GM19025 (cell line): ENCODE data around the gene DPF1.

Experiments
- ATAC-seq: cut with Tn5 transposase; IDR thresholded peaks from one replicate; pipeline ENCODE4 v1.9.1; 2021; ENCODE audit warnings: mild to moderate bottlenecking, low read depth, moderate library complexity; ENCODE audit not compliant: unreplicated experiment

The DPF1 gene

GRCh38 chr19:38170334-38170733 lies 53.7 kb downstream of the DPF1 start:
- ATAC-seq, result no peak

GRCh38 chr19:38168637-38169036 lies 55.4 kb downstream of the DPF1 start:
- no peak for ATAC-seq

GRCh38 chr19:38165335-38165734 lies 58.7 kb downstream of the DPF1 start:
- ATAC-seq, result no peak

DNA sequence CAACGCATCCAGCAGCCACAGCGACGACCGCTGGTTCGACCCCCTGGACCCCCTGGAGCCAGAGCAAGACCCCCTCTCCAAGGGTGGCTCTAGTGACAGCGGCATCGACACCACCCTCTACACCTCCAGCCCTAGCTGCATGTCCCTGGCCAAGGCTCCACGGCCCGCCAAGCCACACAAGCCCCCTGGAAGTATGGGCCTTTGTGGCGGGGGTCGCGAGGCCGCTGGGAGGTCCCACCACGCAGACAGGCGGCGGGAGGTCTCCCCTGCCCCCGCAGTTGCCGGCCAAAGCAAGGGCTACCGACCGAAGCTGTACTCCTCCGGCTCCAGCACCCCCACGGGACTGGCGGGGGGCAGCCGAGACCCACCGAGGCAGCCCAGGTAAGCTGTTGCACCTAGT lies 59.5 kb downstream of the DPF1 start:
- ATAC-seq, result no peak

- no peak for ATAC-seq
Measured at GRCh38 chr19:38163419-38164290, 60.4 kb downstream of the DPF1 start.

- ATAC-seq, result no peak
Measured at GRCh38 chr19:38162632-38163031, 61.4 kb downstream of the DPF1 start.

GRCh38 chr19:38162094-38162493 lies 61.9 kb downstream of the DPF1 start:
- no peak for ATAC-seq
